Hepatocyte (in vitro differentiated cells): ENCODE data around the gene HACD2. TPM values are rescaled to one million over a fixed set of nuclear protein-coding genes. Genes with fewer than 3 reads are reported as not detected.

Source experiments
- DNase-seq: peaks from one replicate; pipeline ENCODE4 v3.0.0-alpha.2; 2016; ENCODE audit warnings: low spot score
- H2AFZ ChIP-seq: fragments of 200-600 bp; sonication (generic); 2 replicates; pipeline ENCODE4 v1.6.0; 2016; ENCODE audit warnings: antibody characterized with exemption, mild to moderate bottlenecking
- H3K27ac ChIP-seq: fragments of 200-600 bp; sonication (generic); 2 replicates; pipeline ENCODE4 v1.5.1; 2016; ENCODE audit warnings: mild to moderate bottlenecking
- H3K27me3 ChIP-seq: fragments of 200-600 bp; sonication (generic); 2 replicates; pipeline ENCODE4 v1.6.1; 2016
- H3K36me3 ChIP-seq: fragments of 200-600 bp; sonication (generic); replicated peaks from 2 replicates; pipeline ENCODE4 v1.5.1; 2016; ENCODE audit warnings: low read depth; ENCODE audit not compliant: insufficient read depth
- H3K4me1 ChIP-seq: fragments of 200-600 bp; sonication (generic); 2 replicates; pipeline ENCODE4 v1.5.1; 2016; ENCODE audit warnings: mild to moderate bottlenecking, moderate library complexity; ENCODE audit not compliant: insufficient read depth
- H3K4me2 ChIP-seq: fragments of 200-600 bp; sonication (generic); 2 replicates; pipeline ENCODE4 v1.6.0; 2016
- H3K4me3 ChIP-seq: fragments of 200-600 bp; sonication (generic); 2 replicates; pipeline ENCODE4 v1.5.1; 2016; ENCODE audit warnings: mild to moderate bottlenecking
- H3K79me2 ChIP-seq: fragments of 200-600 bp; sonication (generic); 2 replicates; pipeline ENCODE4 v1.6.0; 2017; ENCODE audit warnings: mild to moderate bottlenecking
- H3K9me2 ChIP-seq: fragments of 200-600 bp; sonication (generic); replicated peaks from 2 replicates; pipeline ENCODE4 v1.6.0; 2017; ENCODE audit warnings: mild to moderate bottlenecking; ENCODE audit not compliant: insufficient read depth
- H3K9me3 ChIP-seq: fragments of 200-600 bp; sonication (generic); 2 replicates; pipeline ENCODE4 v1.5.1; 2016; ENCODE audit warnings: low read depth, mild to moderate bottlenecking
- H4K20me1 ChIP-seq: fragments of 200-600 bp; sonication (generic); 2 replicates; pipeline ENCODE4 v1.6.0; 2016; ENCODE audit warnings: mild to moderate bottlenecking; ENCODE audit not compliant: insufficient read depth, poor library complexity, severe bottlenecking
- EZH2 ChIP-seq: fragments of 200-600 bp; sonication (generic); IDR thresholded peaks from 2 replicates; pipeline ENCODE4 v1.6.1; 2016; ENCODE audit warnings: antibody characterized with exemption, mild to moderate bottlenecking, borderline replicate concordance
- EZH2phosphoT487 ChIP-seq: fragments of 200-600 bp; sonication (generic); IDR thresholded peaks from one replicate; pipeline ENCODE4 v1.6.1; 2018; ENCODE audit warnings: antibody characterized with exemption, mild to moderate bottlenecking, low read depth, moderate library complexity; ENCODE audit not compliant: unreplicated experiment, severe bottlenecking
- WGBS: methylation state at CpG from one replicate; pipeline ENCODE4 v1.1.6; 2016; ENCODE audit warnings: low lambda C conversion rate; ENCODE audit errors: missing lambda C conversion rate; 5-methylcytosine and 5-hydroxymethylcytosine counted together
- polyA plus RNA-seq: library from polyadenylated mRNA; unstranded; fragments of >200 nt; fragmentation: Nextera tagmentation; extraction: Ambion mirVana; gene quantifications from 2 replicates; pipeline ENCODE4 v1.2.1, GENCODE V29; 2016
- total RNA-seq: library from RNA; depleted of rRNA; stranded (reverse); fragments of >200 nt; gene quantifications from 2 replicates; pipeline ENCODE4 v1.2.3, GENCODE V29; 2014
- TF ChIP-seq, protein P1 (sequence below): fragments of 200-600 bp; sonication (generic); IDR thresholded peaks from 2 replicates; pipeline ENCODE4 v1.5.1; 2016; ENCODE audit warnings: antibody characterized with exemption, mild to moderate bottlenecking; ENCODE audit not compliant: poor library complexity

HACD2 gene
- total and polyA plus RNA-seq, 2 experiments from 2014 or later = 31.8 to 64.3 TPM

- no peak overlapping the region for H3K27ac ChIP-seq
- no peak for TF ChIP-seq EZH2phosphoT487
- TF ChIP-seq, protein P1, sequence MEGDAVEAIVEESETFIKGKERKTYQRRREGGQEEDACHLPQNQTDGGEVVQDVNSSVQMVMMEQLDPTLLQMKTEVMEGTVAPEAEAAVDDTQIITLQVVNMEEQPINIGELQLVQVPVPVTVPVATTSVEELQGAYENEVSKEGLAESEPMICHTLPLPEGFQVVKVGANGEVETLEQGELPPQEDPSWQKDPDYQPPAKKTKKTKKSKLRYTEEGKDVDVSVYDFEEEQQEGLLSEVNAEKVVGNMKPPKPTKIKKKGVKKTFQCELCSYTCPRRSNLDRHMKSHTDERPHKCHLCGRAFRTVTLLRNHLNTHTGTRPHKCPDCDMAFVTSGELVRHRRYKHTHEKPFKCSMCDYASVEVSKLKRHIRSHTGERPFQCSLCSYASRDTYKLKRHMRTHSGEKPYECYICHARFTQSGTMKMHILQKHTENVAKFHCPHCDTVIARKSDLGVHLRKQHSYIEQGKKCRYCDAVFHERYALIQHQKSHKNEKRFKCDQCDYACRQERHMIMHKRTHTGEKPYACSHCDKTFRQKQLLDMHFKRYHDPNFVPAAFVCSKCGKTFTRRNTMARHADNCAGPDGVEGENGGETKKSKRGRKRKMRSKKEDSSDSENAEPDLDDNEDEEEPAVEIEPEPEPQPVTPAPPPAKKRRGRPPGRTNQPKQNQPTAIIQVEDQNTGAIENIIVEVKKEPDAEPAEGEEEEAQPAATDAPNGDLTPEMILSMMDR = no peak
- no peak for TF ChIP-seq EZH2
- 94% methylated on average over 6 of the region's 6 CpGs for WGBS
These were observed 43.1 kb upstream of the HACD2 start for GRCh38 chr3:123627673-123628670.

DNA sequence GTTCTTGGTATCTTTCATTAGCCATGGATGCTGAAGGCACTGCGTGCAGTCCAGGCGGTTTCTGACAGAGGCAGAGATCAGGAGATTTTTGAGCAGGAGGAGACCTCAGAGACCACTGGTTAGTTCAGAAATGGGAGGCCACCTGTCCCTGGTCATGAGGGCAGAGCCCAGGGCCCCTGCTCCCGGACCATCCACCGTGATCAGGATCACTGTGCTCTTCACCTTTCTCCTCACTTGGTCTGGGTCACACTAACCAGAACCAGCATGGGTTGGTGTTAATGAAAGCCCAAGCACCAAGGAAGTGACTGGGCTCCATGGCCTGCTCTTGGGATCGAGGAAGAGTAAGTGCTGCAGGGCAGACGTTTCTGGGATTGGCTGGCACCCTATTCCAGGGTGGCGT lies 42.0 kb upstream of the HACD2 start:
- Histone ChIP-seq H3K9me2 (no peaks in the 10 kb centered on the region), H3K4me3 (no peak overlapping the region), H3K79me2 (no peaks in the 10 kb centered on the region), H4K20me1 (no peaks in the 10 kb centered on the region), H3K36me3 (no peaks in the 10 kb centered on the region), H2AFZ (no peak overlapping the region), H3K27ac (no peak overlapping the region), H3K4me1 (peaks cover 3% of the 10 kb centered on the region), H3K27me3 (no peaks in the 10 kb centered on the region), H3K4me2 (no peak overlapping the region), H3K9me3 (no peaks in the 10 kb centered on the region)
- TF ChIP-seq, protein P1 = no peak
- TF ChIP-seq EZH2phosphoT487 = no peak
- TF ChIP-seq EZH2 = no peak
- WGBS = 94% methylated on average over 7 of the region's 7 CpGs
- no peak for DNase-seq

More at GRCh38 chr3:123627673-123628670, 43.1 kb upstream of the HACD2 start:
- no peak for DNase-seq
- no peaks in the 10 kb centered on the region for H3K27me3 ChIP-seq
- no peak overlapping the region for H3K4me2 ChIP-seq
- H3K4me3 ChIP-seq = no peak overlapping the region
- H3K4me1 ChIP-seq = peaks cover 10% of the 10 kb centered on the region
- no peaks in the 10 kb centered on the region for H3K9me3 ChIP-seq
- H2AFZ ChIP-seq = no peak overlapping the region
- no peaks in the 10 kb centered on the region for H3K9me2 ChIP-seq
- H3K36me3 ChIP-seq = no peaks in the 10 kb centered on the region
- H3K79me2 ChIP-seq = no peaks in the 10 kb centered on the region
- H4K20me1 ChIP-seq = no peaks in the 10 kb centered on the region

GRCh38 chr3:123624302-123624701 lies 39.4 kb upstream of the HACD2 start:
- Histone ChIP-seq H3K4me3 (no peak overlapping the region), H2AFZ (no peak overlapping the region), H3K79me2 (no peaks in the 10 kb centered on the region), H3K4me1 (no peaks in the 10 kb centered on the region), H3K9me3 (no peaks in the 10 kb centered on the region), H3K36me3 (no peaks in the 10 kb centered on the region), H3K9me2 (no peaks in the 10 kb centered on the region), H3K27me3 (no peaks in the 10 kb centered on the region), H4K20me1 (no peaks in the 10 kb centered on the region), H3K27ac (no peak overlapping the region), H3K4me2 (no peak overlapping the region)
- DNase-seq = no peak
- WGBS = 93% methylated on average over 1 of the region's 1 CpG
- TF ChIP-seq EZH2 (no peak), EZH2phosphoT487 (no peak)
- TF ChIP-seq, protein P1 = no peak
